GM13977 (cell line): ENCODE data around the gene FAAH.
A peak's percentile ranks its signal among the peaks of the same experiment; 100 is the strongest.
"Not testable (repeated sequence)": the region's sequence is repeated elsewhere in the genome, so short reads cannot be mapped to it uniquely, and the experiment has no call there.

Source experiments
- DNase-seq: peaks from one replicate; pipeline ENCODE4 v3.0.0; 2012; ENCODE audit warnings: low spot score
- CTCF ChIP-seq: IDR thresholded peaks from 2 replicates; pipeline ENCODE4 v1.5.1; 2012; ENCODE audit warnings: mild to moderate bottlenecking, control low read depth; ENCODE audit not compliant: insufficient read depth; ENCODE audit errors: extremely low read depth, missing control alignments
- in situ Hi-C: fragments of 300-500 bp; cut with MboI; formaldehyde crosslinking; loops from one replicate; pipeline ENCODE4 v1.12.0; 2022; ENCODE audit warnings: low sequenced_read_pairs, low pct_unique_long_range_greater_than_20kb, mixed read lengths, inconsistent platforms; ENCODE audit not compliant: unreplicated experiment

The FAAH gene

GRCh38 chr1:46394108-46394871, at the start of gene FAAH:
Gene FAAH, plus strand, starts transcription at chr1:46394317. Its CDS starts 32 bp downstream, at chr1:46394349.
- TF ChIP-seq CTCF, result no peak
- peak; percentile 24 for DNase-seq
- in situ Hi-C loops, result no loop called here

- no peak for TF ChIP-seq CTCF
- no peak for DNase-seq
- in situ Hi-C loops, result loop anchor here (10.0 kb wide), 1 partner anchor 50 kb away; no protein-coding TSS in a partner anchor
These were observed 49.6 kb upstream of the FAAH start for GRCh38 chr1:46344481-46344880.

- in situ Hi-C loops, result loop anchor here (10.0 kb wide), 1 partner anchor 50 kb away; no protein-coding TSS in a partner anchor
- no peak for TF ChIP-seq CTCF
- no peak for DNase-seq
These were observed 48.8 kb upstream of the FAAH start for GRCh38 chr1:46345281-46345680.

GRCh38 chr1:46352363-46352762, 41.8 kb upstream of the FAAH start:
- in situ Hi-C loops, result no loop called here
- TF ChIP-seq CTCF, result no peak
- DNase-seq, result no peak

- DNase-seq, in situ Hi-C loops: not testable (repeated sequence)
These were observed 38.2 kb upstream of the FAAH start for GRCh38 chr1:46355920-46356319.

GRCh38 chr1:46362158-46362557, 32.0 kb upstream of the FAAH start:
- in situ Hi-C loops, result no loop called here
- no peak for DNase-seq
- no peak for TF ChIP-seq CTCF

GRCh38 chr1:46363121-46363520, 31.0 kb upstream of the FAAH start:
- in situ Hi-C loops, result no loop called here
- no peak for TF ChIP-seq CTCF

More at GRCh38 chr1:46363121-46363520, 31.0 kb upstream of the FAAH start:
- DNase-seq, result no peak
